Hippocampal formation (tissue), 2 donors: Measurements from ENCODE around the gene ADAMTS12.
"Not testable (repeated sequence)": the region's sequence is repeated elsewhere in the genome, so short reads cannot be mapped to it uniquely, and the experiment has no call there.

Source experiments
- DNase-seq, 2 donors: peaks; one replicate each; lab custom pipeline; 2025; lab: John Stamatoyannopoulos, UW

Gene ADAMTS12, protein sequence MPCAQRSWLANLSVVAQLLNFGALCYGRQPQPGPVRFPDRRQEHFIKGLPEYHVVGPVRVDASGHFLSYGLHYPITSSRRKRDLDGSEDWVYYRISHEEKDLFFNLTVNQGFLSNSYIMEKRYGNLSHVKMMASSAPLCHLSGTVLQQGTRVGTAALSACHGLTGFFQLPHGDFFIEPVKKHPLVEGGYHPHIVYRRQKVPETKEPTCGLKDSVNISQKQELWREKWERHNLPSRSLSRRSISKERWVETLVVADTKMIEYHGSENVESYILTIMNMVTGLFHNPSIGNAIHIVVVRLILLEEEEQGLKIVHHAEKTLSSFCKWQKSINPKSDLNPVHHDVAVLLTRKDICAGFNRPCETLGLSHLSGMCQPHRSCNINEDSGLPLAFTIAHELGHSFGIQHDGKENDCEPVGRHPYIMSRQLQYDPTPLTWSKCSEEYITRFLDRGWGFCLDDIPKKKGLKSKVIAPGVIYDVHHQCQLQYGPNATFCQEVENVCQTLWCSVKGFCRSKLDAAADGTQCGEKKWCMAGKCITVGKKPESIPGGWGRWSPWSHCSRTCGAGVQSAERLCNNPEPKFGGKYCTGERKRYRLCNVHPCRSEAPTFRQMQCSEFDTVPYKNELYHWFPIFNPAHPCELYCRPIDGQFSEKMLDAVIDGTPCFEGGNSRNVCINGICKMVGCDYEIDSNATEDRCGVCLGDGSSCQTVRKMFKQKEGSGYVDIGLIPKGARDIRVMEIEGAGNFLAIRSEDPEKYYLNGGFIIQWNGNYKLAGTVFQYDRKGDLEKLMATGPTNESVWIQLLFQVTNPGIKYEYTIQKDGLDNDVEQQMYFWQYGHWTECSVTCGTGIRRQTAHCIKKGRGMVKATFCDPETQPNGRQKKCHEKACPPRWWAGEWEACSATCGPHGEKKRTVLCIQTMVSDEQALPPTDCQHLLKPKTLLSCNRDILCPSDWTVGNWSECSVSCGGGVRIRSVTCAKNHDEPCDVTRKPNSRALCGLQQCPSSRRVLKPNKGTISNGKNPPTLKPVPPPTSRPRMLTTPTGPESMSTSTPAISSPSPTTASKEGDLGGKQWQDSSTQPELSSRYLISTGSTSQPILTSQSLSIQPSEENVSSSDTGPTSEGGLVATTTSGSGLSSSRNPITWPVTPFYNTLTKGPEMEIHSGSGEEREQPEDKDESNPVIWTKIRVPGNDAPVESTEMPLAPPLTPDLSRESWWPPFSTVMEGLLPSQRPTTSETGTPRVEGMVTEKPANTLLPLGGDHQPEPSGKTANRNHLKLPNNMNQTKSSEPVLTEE (N-terminal part only)

DNA sequence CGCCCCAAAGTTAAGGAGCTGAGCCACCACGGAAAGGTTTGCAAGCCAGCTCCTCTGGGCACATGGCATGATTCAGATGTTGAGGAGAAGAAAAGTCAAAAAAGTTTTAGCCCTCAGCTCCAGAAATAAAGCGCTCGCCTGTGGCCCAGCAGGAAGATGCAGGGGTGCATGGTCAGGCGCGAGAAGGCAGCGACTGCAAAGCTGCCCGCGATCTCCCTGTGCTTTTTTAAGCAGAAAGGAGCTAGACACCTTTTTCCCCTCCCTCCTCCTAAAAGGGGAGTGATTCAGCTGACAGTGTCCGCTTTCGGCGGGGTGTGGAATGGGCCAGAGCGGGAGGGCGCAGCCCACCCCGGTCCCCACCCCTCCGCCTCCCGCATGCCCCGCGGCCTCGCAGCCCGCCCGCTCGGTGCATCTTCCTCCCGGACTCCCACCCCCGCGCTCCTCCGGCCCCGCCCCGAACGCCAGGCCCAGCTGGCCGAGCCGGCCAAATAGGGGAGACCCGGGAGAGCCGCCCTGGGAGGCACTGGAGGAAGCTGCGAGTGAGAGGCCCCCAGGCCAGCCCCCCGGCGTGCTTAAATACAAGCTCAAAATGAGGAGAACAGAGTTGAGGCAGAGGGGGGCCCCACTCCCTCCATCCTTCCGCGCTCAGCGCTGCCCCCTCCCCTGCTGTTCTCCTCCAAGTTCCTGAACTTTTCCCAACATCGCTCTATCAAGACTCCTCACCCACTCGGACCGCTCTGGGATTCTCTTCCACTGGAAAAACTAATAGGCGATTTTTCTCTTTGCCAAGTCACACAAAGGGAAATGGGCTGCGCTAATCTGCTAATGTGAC, at the start of gene ADAMTS12:
ADAMTS12 (minus strand) TSS at position 203 of the 832 bp plus-strand sequence; CDS start at position 69, 134 bp downstream.
- DNase-seq, result no peak

DNA sequence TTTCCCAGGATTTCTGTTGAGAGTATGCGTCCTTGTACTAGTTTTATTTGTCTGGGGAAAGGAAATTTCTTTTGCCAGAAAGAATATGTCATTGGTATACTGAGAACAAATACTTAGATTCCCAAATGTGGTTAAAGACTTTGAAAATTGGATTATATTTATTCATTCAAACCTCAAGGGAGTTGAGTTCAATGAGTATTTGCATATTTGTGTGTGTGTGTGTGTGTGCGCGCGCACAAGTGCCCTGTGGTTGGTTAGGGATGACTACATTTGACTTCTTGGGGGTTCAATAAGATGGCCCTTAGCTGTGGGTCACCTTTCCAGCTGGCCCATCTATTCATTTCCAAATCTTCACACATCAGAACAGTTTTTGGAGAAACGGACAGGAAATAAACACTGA, 49.3 kb upstream of the ADAMTS12 start:
- DNase-seq, result no peak

DNA sequence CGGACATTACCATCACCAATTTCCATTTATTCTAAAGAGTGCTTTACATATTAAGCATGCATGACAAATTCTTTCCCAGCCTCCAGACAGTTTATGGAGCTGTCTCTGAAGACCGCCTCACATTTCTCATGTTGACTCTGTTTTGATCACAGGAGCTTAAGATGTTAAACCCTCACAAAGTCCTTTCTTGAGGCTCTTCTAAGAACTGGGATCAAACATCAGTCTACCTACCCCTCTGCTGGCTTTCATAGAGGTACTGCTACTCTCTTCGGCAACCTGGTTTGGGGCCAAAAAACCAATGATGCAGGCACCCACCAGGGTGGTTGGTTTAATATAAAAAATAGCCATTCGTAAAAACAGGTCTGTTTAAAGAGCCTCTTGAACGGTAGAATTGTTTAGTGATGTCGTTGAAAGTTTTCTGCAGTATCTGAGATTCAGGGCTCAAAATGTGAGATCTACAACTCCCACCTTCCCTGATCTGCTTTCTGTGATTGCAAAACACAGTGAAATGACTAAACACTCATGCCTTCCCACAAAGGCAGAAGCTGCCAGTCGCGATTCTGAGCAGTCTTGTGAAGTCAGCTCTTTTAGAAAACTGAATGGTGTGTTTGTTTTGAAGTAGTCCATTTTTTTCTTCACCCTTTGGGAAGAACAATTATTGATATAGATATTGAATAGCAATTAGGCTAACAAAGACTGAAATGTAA, 47.9 kb upstream of the ADAMTS12 start:
- no peak for DNase-seq

DNA sequence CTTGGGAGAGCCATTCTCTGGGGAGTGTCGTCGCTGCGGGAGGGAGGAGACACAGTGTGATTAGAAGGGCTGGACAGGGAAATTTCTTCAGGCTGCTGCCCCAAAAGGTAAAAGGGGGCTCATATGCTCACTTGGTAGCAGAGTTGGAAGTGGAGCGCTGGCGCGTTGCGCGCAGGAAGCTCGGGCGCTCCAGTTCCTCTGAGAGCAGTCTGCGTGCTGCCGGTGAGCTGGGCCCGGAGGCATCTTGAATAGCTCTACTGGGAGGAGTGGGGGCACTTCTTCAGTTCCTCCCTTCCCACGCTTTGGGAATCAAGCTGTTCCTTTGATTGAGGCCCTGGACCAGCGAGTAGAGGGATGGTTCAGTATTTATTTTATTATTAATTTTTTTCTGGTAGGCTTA, 47.1 kb upstream of the ADAMTS12 start:
- DNase-seq, result no peak

DNA sequence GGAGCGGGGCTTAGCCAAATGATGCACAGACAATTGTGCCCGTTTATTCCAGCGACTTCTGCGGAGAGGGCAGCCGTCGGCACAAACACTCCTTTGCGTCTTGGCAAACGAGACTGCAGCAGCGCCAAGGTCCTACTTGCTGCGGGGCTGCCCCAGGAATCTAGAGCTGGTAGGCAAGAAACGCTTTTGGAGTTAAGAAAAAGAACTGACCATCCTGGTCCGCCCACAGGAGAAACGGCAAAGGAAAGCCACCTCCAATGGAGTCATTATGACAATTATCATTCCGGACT, 46.7 kb upstream of the ADAMTS12 start:
- DNase-seq, result no peak

DNA sequence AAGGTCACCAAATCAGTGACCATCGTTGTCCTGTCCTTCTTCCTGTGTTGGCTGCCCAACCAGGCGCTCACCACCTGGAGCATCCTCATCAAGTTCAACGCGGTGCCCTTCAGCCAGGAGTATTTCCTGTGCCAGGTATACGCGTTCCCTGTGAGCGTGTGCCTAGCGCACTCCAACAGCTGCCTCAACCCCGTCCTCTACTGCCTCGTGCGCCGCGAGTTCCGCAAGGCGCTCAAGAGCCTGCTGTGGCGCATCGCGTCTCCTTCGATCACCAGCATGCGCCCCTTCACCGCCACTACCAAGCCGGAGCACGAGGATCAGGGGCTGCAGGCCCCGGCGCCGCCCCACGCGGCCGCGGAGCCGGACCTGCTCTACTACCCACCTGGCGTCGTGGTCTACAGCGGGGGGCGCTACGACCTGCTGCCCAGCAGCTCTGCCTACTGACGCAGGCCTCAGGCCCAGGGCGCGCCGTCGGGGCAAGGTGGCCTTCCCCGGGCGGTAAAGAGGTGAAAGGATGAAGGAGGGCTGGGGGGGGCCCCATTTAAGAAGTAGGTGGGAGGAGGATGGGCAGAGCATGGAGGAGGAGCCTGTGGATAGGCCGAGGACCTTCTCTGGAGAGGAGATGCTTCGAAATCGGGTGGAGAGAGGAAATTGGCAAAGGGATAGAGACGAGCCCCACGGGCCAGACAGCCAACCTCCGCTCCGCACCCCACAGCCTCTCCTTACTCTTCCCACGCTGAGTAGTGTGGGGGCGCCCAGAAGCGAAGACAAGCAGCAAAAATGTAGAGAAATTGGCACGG, 46.1 kb upstream of the ADAMTS12 start:
- DNase-seq, result no peak

DNA sequence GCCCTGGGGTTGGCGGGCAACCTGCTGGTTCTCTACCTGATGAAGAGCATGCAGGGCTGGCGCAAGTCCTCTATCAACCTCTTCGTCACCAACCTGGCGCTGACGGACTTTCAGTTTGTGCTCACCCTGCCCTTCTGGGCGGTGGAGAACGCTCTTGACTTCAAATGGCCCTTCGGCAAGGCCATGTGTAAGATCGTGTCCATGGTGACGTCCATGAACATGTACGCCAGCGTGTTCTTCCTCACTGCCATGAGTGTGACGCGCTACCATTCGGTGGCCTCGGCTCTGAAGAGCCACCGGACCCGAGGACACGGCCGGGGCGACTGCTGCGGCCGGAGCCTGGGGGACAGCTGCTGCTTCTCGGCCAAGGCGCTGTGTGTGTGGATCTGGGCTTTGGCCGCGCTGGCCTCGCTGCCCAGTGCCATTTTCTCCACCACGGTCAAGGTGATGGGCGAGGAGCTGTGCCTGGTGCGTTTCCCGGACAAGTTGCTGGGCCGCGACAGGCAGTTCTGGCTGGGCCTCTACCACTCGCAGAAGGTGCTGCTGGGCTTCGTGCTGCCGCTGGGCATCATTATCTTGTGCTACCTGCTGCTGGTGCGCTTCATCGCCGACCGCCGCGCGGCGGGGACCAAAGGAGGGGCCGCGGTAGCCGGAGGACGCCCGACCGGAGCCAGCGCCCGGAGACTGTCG, 45.4 kb upstream of the ADAMTS12 start:
- no peak for DNase-seq

DNA sequence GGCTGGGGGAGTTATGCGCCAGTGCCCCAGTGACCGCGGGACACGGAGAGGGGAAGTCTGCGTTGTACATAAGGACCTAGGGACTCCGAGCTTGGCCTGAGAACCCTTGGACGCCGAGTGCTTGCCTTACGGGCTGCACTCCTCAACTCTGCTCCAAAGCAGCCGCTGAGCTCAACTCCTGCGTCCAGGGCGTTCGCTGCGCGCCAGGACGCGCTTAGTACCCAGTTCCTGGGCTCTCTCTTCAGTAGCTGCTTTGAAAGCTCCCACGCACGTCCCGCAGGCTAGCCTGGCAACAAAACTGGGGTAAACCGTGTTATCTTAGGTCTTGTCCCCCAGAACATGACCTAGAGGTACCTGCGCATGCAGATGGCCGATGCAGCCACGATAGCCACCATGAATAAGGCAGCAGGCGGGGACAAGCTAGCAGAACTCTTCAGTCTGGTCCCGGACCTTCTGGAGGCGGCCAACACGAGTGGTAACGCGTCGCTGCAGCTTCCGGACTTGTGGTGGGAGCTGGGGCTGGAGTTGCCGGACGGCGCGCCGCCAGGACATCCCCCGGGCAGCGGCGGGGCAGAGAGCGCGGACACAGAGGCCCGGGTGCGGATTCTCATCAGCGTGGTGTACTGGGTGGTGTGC, 44.7 kb upstream of the ADAMTS12 start, which contains the start of gene RXFP3:
RXFP3 (plus strand) TSS at position 6 of the 636 bp plus-strand sequence; CDS start at position 361, 355 bp downstream.
- DNase-seq, result no peak

DNA sequence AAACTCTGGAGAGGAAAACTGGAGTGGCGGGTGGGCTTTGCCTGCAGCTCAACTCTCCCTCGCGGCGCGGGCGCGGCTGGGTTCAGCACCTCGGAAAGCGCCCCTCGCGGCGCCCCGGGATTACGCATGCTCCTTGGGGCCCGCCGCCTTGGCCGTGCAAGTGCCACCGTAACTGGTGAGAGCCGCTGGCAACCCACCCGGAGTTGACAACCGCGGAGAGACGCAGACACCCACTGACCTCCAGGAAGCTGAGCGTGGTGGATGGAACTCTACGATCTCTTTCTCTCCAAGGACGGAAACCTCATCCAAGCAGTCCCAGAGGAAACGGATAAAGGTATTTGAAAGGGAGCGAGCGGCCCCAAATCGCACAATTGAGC, 44.2 kb upstream of the ADAMTS12 start:
- DNase-seq, result peak in 1 of 2 donors; percentile 32

DNA sequence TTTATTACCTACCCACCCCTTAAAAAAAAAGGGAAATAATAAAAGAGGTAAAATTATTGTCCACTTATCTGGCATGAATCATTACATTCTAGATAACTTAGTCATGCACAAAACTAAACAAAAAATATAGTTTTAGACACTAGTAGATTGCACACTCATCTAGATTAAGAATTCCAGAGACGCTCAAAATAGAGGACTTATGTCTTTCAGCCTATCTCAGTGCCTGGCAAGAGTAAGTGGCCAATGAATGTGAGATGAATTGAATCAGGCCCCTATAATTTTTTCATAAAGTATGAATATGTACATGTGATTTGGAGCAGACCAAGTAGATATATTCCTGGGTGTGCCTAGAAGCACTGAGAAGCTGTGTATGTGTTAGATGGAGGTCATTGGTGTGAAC, 42.4 kb upstream of the ADAMTS12 start:
- no peak for DNase-seq

DNA sequence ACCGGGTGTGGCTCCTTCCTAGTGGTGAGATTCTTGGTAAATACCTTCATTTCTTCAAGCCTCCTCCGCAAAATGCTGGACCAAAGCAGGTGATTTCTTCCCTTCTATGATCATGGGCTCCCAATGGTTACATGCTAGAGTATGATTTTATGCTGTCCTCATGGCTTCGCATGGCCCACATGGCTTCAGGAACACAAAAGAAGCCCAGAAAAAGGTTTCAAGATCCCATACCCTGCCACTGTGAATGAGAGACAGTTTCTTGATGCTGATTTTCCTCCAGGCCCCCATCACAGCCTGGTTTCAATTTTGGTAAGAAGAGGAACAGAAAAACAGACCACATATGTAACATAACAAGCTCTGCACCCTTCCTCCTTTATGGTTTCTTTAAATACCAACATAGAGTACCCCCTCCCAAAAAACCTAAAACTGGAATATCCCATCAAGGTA, 42.0 kb upstream of the ADAMTS12 start:
- no peak for DNase-seq

DNA sequence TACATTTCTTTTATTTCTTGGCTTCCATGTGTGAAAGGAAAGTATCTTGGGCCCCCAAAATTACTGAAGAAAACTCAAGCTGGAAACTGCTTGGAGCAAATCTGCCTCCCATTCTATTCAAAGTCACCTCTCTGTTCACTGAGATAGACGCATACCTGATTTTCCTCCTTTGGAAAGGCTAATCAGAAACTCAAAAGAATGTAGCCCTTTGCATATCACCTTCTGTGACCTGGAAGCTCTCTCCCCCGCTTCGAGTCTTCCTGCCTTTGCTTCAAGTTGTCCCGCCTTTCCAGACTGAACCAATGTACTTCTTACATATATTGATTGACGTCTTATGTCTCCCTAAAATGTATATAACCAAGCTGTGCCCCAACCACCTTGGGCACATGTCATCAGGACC, 39.3 kb upstream of the ADAMTS12 start:
- no peak for DNase-seq

DNA sequence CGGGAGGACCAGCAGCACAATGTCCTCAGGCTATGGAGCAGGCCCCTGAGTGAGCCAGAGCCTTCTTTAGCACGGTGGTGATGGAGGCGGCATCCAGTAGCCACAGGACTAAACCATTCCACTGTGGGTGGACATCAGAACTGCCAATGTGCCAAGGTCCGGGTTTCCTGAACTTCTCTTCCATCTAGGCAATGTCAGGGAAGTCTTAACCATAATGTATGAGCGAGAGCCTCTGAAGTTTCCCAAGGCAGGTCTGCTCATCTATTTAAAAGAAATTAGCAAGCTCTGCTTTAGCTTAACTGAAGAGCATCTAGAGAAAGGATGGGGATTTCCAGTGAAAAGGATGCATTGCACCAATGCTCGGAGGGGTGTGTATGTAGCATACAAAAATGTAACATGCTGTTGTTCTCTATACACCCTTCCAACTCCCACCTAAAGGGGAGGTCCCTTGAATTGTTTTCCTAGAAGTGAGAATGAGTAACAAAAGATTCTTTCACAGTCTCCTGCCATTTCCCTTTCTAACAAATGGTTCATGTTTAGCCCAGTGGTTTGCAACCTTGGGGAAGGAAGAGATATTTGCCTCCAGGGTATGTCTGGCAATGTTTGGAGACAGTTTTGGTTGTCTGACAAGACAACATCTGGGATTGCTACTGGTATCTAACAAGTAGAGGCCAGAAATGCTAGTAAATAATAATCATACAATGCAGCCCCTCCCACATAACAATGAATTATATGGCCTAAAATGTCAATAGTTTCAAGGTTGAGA, 38.3 kb upstream of the ADAMTS12 start:
- no peak for DNase-seq

DNA sequence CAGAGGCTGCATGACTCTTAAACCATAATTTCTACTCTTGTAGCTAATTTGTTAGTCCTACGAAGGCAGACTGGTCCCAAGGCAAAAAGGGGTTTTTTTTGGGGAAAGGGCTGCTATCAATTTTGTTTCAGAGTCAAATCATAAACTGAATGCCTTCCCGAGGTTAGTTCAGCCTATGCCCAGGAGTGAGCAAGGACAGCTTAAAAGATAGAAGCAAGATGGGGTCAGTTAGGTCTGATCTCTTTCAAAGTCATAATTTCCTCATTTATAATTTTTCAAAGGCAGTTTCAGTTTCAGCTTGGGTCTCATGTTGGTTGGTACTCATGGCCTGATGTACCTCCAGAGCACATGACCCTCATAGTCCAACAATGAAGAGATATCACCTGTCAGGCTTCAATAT, 36.5 kb upstream of the ADAMTS12 start:
- no peak for DNase-seq

DNA sequence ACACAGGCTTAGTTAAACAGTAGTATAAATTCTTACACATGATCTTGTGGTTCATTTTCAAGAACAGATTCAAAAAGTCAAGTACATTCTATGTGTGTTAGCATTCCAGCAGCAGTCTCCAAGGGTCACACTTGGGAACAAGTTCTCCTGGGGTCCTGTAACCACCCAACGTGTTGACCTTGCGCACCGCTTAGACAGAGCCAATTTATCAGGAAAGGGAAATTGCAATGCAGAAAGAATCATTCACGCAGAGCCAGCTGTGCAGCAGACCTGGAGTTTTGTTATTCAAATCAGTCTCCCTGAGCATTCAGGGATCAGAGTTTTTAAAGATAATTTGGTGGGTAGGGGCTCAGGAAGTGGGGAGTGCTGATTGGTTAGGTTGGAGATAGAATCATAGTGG, 35.9 kb upstream of the ADAMTS12 start:
- no peak for DNase-seq

DNA sequence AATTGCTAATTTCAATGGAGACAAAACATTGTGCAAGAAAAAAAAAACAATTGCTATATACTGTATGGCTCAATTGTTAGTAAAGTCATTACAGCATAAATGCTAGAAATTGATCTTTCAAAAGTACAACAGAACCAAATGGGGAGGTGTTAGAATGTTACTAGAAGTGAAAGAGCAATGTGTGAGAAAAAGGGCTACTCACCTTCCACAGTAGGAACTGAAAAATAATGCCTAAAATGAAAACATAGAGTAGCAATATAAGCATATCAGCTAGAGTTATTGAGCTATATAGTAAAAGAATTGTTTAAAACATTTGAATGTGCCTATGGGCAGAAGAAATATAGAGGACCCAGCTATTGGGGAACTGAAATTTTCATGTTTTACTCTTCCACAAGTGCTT, 33.5 kb upstream of the ADAMTS12 start:
- no peak for DNase-seq

DNA sequence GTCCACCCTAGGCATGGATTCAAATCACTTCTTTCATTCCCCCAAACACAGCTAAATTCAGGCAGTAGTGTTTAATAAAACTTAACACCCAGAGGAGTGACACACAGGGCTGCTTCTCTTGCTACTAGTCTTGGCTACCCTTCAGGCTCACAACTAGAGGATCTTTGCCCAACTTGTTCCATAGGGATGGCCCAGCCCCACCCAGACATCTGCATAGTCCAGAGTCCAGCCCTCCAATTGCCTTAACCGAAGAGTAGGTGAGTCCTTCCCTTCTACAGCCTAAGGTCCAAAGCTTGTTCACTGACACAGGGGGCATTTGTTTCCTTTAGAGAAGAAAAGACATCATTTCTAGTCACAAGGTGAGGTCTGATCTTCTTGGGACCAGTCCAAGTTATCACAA, 29.2 kb upstream of the ADAMTS12 start:
- DNase-seq, result no peak

DNA sequence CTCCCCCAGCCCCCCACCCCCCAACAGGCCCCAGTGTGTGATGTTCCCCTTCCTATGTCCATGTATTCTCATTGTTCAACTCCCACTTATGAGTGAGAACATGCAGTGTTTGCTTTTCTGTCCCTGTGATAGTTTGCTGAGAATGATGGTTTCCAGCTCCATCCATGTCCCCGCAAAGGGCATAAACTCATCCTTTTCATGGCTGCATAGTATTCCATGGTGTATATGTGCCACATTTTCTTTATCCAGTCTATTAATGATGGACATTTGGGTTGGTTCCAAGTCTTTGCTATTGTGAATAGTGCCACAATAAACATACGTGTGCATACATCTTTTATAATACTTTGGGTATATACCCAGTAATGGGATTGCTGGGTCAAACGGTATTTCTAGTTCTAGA, 23.1 kb upstream of the ADAMTS12 start:
- DNase-seq, result not testable (repeated sequence)
